IMR-90 (cell line): ENCODE measurements around the gene ANO2. TPM values are rescaled to one million over a fixed set of nuclear protein-coding genes. Genes with fewer than 3 reads are reported as not detected.

Source experiments
- ATAC-seq: fragments of 200-7000 bp; cut with Tn5 transposase; 2 replicates; pipeline ENCODE4 v1.9.1; 2020; ENCODE audit warnings: low read depth, mild to moderate bottlenecking, moderate library complexity
- BruUV-seq: library from RNA; stranded (reverse); fragments of 400-500 nt; replicated peaks from 2 replicates; lab custom pipeline; 2021; lab: Mats Ljungman, UMichigan
- CTCF ChIA-PET: fragments of 300-600 bp; formaldehyde crosslinking; extraction: SDS; loops from one replicate; lab custom pipeline; 2021; ENCODE audit warnings: antibody characterized with exemption; lab: Yijun Ruan, JAX
- POLR2A ChIA-PET: fragments of 300-600 bp; sonication (Branson Sonifier 250); formaldehyde crosslinking; loops from one replicate; lab custom pipeline; 2022; ENCODE audit warnings: antibody characterized with exemption; ENCODE audit not compliant: unreplicated experiment; lab: Charles Lee
- DNase-seq: peaks from one replicate; pipeline ENCODE4 v3.0.0; 2013
- H2AFZ ChIP-seq: replicated peaks from 2 replicates; pipeline ENCODE3; 2013; ENCODE audit warnings: low read length, mild to moderate bottlenecking; ENCODE audit not compliant: poor library complexity
- H2AK5ac ChIP-seq: 2 replicates; pipeline ENCODE4 v1.6.1; 2013; ENCODE audit warnings: low read depth, low read length, inconsistent platforms
- H2AK9ac ChIP-seq: replicated peaks from 2 replicates; pipeline ENCODE3; 2013; ENCODE audit warnings: mild to moderate bottlenecking, low read depth, low read length, moderate library complexity; ENCODE audit not compliant: poor library complexity
- H2BK120ac ChIP-seq: 2 replicates; pipeline ENCODE4 v1.6.1; 2013; ENCODE audit warnings: low read depth, low read length, inconsistent platforms
- H2BK15ac ChIP-seq: 3 replicates; pipeline ENCODE4 v1.6.1; 2013; ENCODE audit warnings: low read depth, low read length, inconsistent platforms
- H2BK20ac ChIP-seq: 2 replicates; pipeline ENCODE4 v1.6.1; 2013; ENCODE audit warnings: low read depth, mild to moderate bottlenecking, inconsistent platforms, low read length, moderate library complexity
- H2BK5ac ChIP-seq: 2 replicates; pipeline ENCODE4 v1.6.1; 2013; ENCODE audit warnings: mild to moderate bottlenecking, low read depth, low read length, inconsistent platforms; ENCODE audit not compliant: poor library complexity, severe bottlenecking
- H3K14ac ChIP-seq: replicated peaks from 2 replicates; pipeline ENCODE4 v1.6.1; 2013; ENCODE audit warnings: low read depth, low read length, inconsistent platforms
- H3K18ac ChIP-seq: 2 replicates; pipeline ENCODE4 v1.6.1; 2013; ENCODE audit warnings: low read depth, low read length, control low read depth
- H3K23ac ChIP-seq: 2 replicates; pipeline ENCODE4 v1.6.1; 2013; ENCODE audit warnings: low read depth, low read length, inconsistent platforms
- H3K27ac ChIP-seq: 2 replicates; pipeline ENCODE4 v1.5.1; 2013; ENCODE audit warnings: mild to moderate bottlenecking, control low read depth, low read length; ENCODE audit not compliant: insufficient read depth
- H3K27me3 ChIP-seq: 2 replicates; pipeline ENCODE4 v1.6.1; 2013; ENCODE audit warnings: low read length; ENCODE audit not compliant: control insufficient read depth, insufficient read depth
- H3K36me3 ChIP-seq: 2 replicates; pipeline ENCODE4 v1.6.1; 2013; ENCODE audit warnings: low read length, mixed read lengths; ENCODE audit not compliant: control insufficient read depth, insufficient read depth
- H3K4ac ChIP-seq: 2 replicates; pipeline ENCODE4 v1.6.1; 2013; ENCODE audit warnings: low read depth, low read length, inconsistent platforms
- H3K4me1 ChIP-seq: 2 replicates; pipeline ENCODE4 v1.6.1; 2013; ENCODE audit warnings: low read length, mixed read lengths; ENCODE audit not compliant: control insufficient read depth, insufficient read depth
- H3K4me2 ChIP-seq: 2 replicates; pipeline ENCODE4 v1.6.1; 2013; ENCODE audit warnings: low read depth, mild to moderate bottlenecking, control low read depth, low read length, moderate library complexity
- H3K4me3 ChIP-seq: 2 replicates; pipeline ENCODE4 v1.5.1; 2013; ENCODE audit warnings: low read depth, mild to moderate bottlenecking, control low read depth, low read length, moderate library complexity; ENCODE audit not compliant: insufficient read depth
- H3K56ac ChIP-seq: 2 replicates; pipeline ENCODE4 v1.6.1; 2013; ENCODE audit warnings: low read length, inconsistent platforms; ENCODE audit not compliant: insufficient read depth; ENCODE audit errors: extremely low read depth
- H3K79me1 ChIP-seq, 2 experiments: 2 replicates each; pipeline ENCODE4 v1.6.1; 2013; ENCODE audit warnings: low read length in 2 of 2, inconsistent platforms in 1 of 2, low read depth in 1 of 2
- H3K9ac ChIP-seq: 2 replicates; pipeline ENCODE4 v1.6.1; 2013; ENCODE audit warnings: low read depth, low read length, control low read depth
- H3K9me1 ChIP-seq: 2 replicates; pipeline ENCODE4 v1.6.1; 2013; ENCODE audit warnings: low read length, inconsistent platforms; ENCODE audit not compliant: insufficient read depth
- H3K9me3 ChIP-seq: 2 replicates; pipeline ENCODE4 v1.6.1; 2013; ENCODE audit warnings: low read length; ENCODE audit not compliant: control insufficient read depth, insufficient read depth
- H4K20me1 ChIP-seq: 2 replicates; pipeline ENCODE4 v1.6.1; 2013; ENCODE audit warnings: low read length, inconsistent platforms; ENCODE audit not compliant: insufficient read depth
- H4K5ac ChIP-seq: 2 replicates; pipeline ENCODE4 v1.6.1; 2013; ENCODE audit warnings: mild to moderate bottlenecking, low read depth, low read length, control low read depth
- H4K8ac ChIP-seq, 2 experiments: 2 replicates each; pipeline ENCODE4 v1.6.1; 2013; ENCODE audit warnings: low read depth in 2 of 2, low read length in 2 of 2, control low read depth in 1 of 2, inconsistent platforms in 1 of 2
- H4K91ac ChIP-seq: 2 replicates; pipeline ENCODE4 v1.6.1; 2013; ENCODE audit warnings: low read depth, low read length, inconsistent platforms; ENCODE audit not compliant: insufficient read depth
- BHLHE40 ChIP-seq: fragments of 150-350 bp; IDR thresholded peaks from 2 replicates; pipeline ENCODE4 v1.6.1; 2016; ENCODE audit warnings: mild to moderate bottlenecking, low read depth, low read length
- CEBPB ChIP-seq: IDR thresholded peaks from 2 replicates; pipeline ENCODE4 v1.6.1; 2012; ENCODE audit warnings: low read depth, low read length, improper control_type of control experiment
- CHD1 ChIP-seq: IDR thresholded peaks from 2 replicates; pipeline ENCODE4 v1.6.1; 2012; ENCODE audit warnings: low read depth, low read length, improper control_type of control experiment
- CTCF ChIP-seq: conservative IDR thresholded peaks from 2 replicates; pipeline ENCODE4 v1.5.1; 2012; ENCODE audit warnings: mild to moderate bottlenecking, low read depth, low read length, improper control_type of control experiment
- ELK1 ChIP-seq: fragments of 150-350 bp; IDR thresholded peaks from 2 replicates; pipeline ENCODE4 v1.6.1; 2016; ENCODE audit warnings: low read depth, mild to moderate bottlenecking, low read length, moderate library complexity, borderline replicate concordance
- FOS ChIP-seq: fragments of 150-350 bp; IDR thresholded peaks from 2 replicates; pipeline ENCODE4 v1.6.1; 2016; ENCODE audit warnings: low read depth, low read length
- MAFK ChIP-seq: IDR thresholded peaks from 2 replicates; pipeline ENCODE4 v1.6.1; 2012; ENCODE audit warnings: low read depth, low read length, improper control_type of control experiment
- MAZ ChIP-seq: IDR thresholded peaks from 2 replicates; pipeline ENCODE4 v1.6.1; 2012; ENCODE audit warnings: low read depth, mild to moderate bottlenecking, low read length, improper control_type of control experiment, moderate library complexity, borderline replicate concordance
- MXI1 ChIP-seq: IDR thresholded peaks from 2 replicates; pipeline ENCODE4 v1.6.1; 2012; ENCODE audit warnings: low read depth, mild to moderate bottlenecking, low read length, moderate library complexity, borderline replicate concordance
- NFE2L2 ChIP-seq: fragments of 150-350 bp; IDR thresholded peaks from 2 replicates; pipeline ENCODE4 v1.6.1; 2016; ENCODE audit warnings: low read depth, mild to moderate bottlenecking, low read length
- POLR2A ChIP-seq: IDR thresholded peaks from 2 replicates; pipeline ENCODE4 v1.6.1; 2012; ENCODE audit warnings: mild to moderate bottlenecking, low read depth, low read length
- RAD21 ChIP-seq: IDR thresholded peaks from 2 replicates; pipeline ENCODE4 v1.6.1; 2012; ENCODE audit warnings: low read length, improper control_type of control experiment
- RCOR1 ChIP-seq: IDR thresholded peaks from 2 replicates; pipeline ENCODE4 v1.6.1; 2012; ENCODE audit warnings: mild to moderate bottlenecking, low read length, improper control_type of control experiment; ENCODE audit not compliant: insufficient replicate concordance
- RFX5 ChIP-seq: IDR thresholded peaks from 2 replicates; pipeline ENCODE4 v1.8.0; 2012; ENCODE audit warnings: low read depth, mild to moderate bottlenecking, low read length, moderate library complexity
- SMC3 ChIP-seq: fragments of 150-350 bp; IDR thresholded peaks from 2 replicates; pipeline ENCODE4 v1.6.1; 2016; ENCODE audit warnings: low read depth, mild to moderate bottlenecking, antibody characterized with exemption, low read length, moderate library complexity
- USF2 ChIP-seq: fragments of 150-350 bp; IDR thresholded peaks from 2 replicates; pipeline ENCODE4 v1.6.1; 2017; ENCODE audit warnings: mild to moderate bottlenecking, antibody characterized with exemption, low read length, low read depth
- WGBS, 2 experiments: methylation state at CpG; one replicate each; pipeline versions ENCODE4 v1.1.5 to v1.1.7; 2013; ENCODE audit warnings: missing lambda C conversion rate in 2 of 2; ENCODE audit not compliant: insufficient read length in 1 of 2; ENCODE audit errors: extremely low coverage in 2 of 2; 5-methylcytosine and 5-hydroxymethylcytosine counted together
- dilution Hi-C: fragments of 300-500 bp; cut with HindIII; formaldehyde crosslinking; loops from one replicate; pipeline ENCODE4 v1.14.3; 2018; ENCODE audit warnings: low sequenced_read_pairs; ENCODE audit not compliant: unreplicated experiment
- in situ Hi-C: fragments of 300-500 bp; cut with MboI; formaldehyde crosslinking; loops from 3 replicates; pipeline ENCODE4 v1.14.3; 2019; ENCODE audit warnings: low sequenced_read_pairs, inconsistent platforms, mixed read lengths
- intact Hi-C: fragments of 100-400 bp; cut with micrococcal nuclease; formaldehyde crosslinking; loops from 2 replicates; pipeline ENCODE4 v1.10.0; 2022
- polyA plus RNA-seq, 3 experiments: library from polyadenylated mRNA; depleted of rRNA; stranded (reverse); fragments of >200 nt; gene quantifications; 2 replicates each; pipeline ENCODE4 v1.2.3, GENCODE V29; 2012; ENCODE audit warnings: low replicate concordance in 1 of 3
- total RNA-seq: library from RNA; depleted of rRNA; stranded (reverse); fragments of >200 nt; gene quantifications from 2 replicates; pipeline ENCODE4 v1.2.3, GENCODE V29; 2012

ANO2 gene
- total and polyA plus RNA-seq, 2 of the 4 experiments (the other 2 are of a cell fraction) = 0.22 TPM; not detected in 1

- Histone ChIP-seq H3K27me3 (peaks cover 11% of the 10 kb centered on the region), H3K9me3 (no peaks in the 10 kb centered on the region), H2AK5ac (no peak overlapping the region), H3K18ac (no peak overlapping the region), H3K79me1 (no peaks in the 10 kb centered on the region), H2BK15ac (no peak overlapping the region), H3K4me1 (no peaks in the 10 kb centered on the region), H2BK5ac (no peak overlapping the region), H3K23ac (no peak overlapping the region), H4K8ac (no peak overlapping the region), H3K9me1 (no peaks in the 10 kb centered on the region), H3K27ac (no peak overlapping the region), H2AK9ac (no peak overlapping the region), H4K20me1 (no peaks in the 10 kb centered on the region), H3K36me3 (no peaks in the 10 kb centered on the region), H3K4me2 (no peak overlapping the region), H4K5ac (no peak overlapping the region), H3K4ac (no peak overlapping the region), H2BK120ac (no peak overlapping the region), H3K56ac (no peak overlapping the region), H3K14ac (no peak overlapping the region), H2BK20ac (no peak overlapping the region), H3K9ac (no peak overlapping the region), H2AFZ (no peak overlapping the region), H4K91ac (no peak overlapping the region), H3K4me3 (no peak overlapping the region)
- CTCF ChIA-PET = no interaction called here
- ATAC-seq (no peak), DNase-seq (no peak)
- BruUV-seq = no TSS peak
- 100% methylated on average over 1 of the region's 2 CpGs; no CpG with 5 or more reads in 1 of the 2 experiments for WGBS, 2 experiments
- in situ Hi-C loops = no loop called here
- dilution Hi-C loops = no loop called here
- intact Hi-C loops = no loop called here
- POLR2A ChIA-PET = no interaction called here
- TF ChIP-seq POLR2A (no peak), CHD1 (no peak), MXI1 (no peak), MAZ (no peak), RAD21 (no peak), SMC3 (no peak), RCOR1 (no peak), RFX5 (no peak), USF2 (no peak), FOS (no peak), NFE2L2 (no peak), CEBPB (no peak), BHLHE40 (no peak), MAFK (no peak), CTCF (no peak), ELK1 (no peak)
Observed at GRCh38 chr12:5902736-5903135, 42.3 kb downstream of the ANO2 start.
